HG03108 (cell line): ENCODE measurements around the gene TBXT.
"Not testable (repeated sequence)": the region's sequence is repeated elsewhere in the genome, so short reads cannot be mapped to it uniquely, and the experiment has no call there.

ENCODE experiments used
- ATAC-seq: cut with Tn5 transposase; IDR thresholded peaks from one replicate; pipeline ENCODE4 v1.9.1; 2021; ENCODE audit warnings: moderate library complexity; ENCODE audit not compliant: unreplicated experiment

Gene TBXT

GRCh38 chr6:166173281-166173951, 5.8 kb upstream of the TBXT start:
- ATAC-seq: no peak

- no peak for ATAC-seq
These were observed 4.9 kb upstream of the TBXT start for GRCh38 chr6:166172546-166172945.

GRCh38 chr6:166169549-166170421, 2.1 kb upstream of the TBXT start:
- no peak for ATAC-seq

- no peak for ATAC-seq
These were observed 1.2 kb upstream of the TBXT start for GRCh38 chr6:166168616-166169548.

- no peak for ATAC-seq
These were observed 356 bp downstream of the TBXT start for GRCh38 chr6:166167258-166167731.

GRCh38 chr6:166166314-166167257, 1.1 kb downstream of the TBXT start:
- ATAC-seq: no peak

- ATAC-seq: no peak
These were observed 1.9 kb downstream of the TBXT start for GRCh38 chr6:166165558-166166313.

GRCh38 chr6:166162599-166163342, 4.9 kb downstream of the TBXT start:
- ATAC-seq: peak; percentile 67

GRCh38 chr6:166157930-166158617, 9.6 kb downstream of the TBXT start:
- no peak for ATAC-seq

- no peak for ATAC-seq
These were observed 10.7 kb downstream of the TBXT start for GRCh38 chr6:166156942-166157341.

- no peak for ATAC-seq
These were observed 13.7 kb downstream of the TBXT start for GRCh38 chr6:166153966-166154365.

- ATAC-seq: no peak
These were observed 15.0 kb downstream of the TBXT start for GRCh38 chr6:166152660-166153059.

- no peak for ATAC-seq
These were observed 15.9 kb downstream of the TBXT start for GRCh38 chr6:166151798-166152197.

- no peak for ATAC-seq
These were observed 21.9 kb downstream of the TBXT start for GRCh38 chr6:166145751-166146150.

- ATAC-seq: no peak
These were observed 24.6 kb downstream of the TBXT start for GRCh38 chr6:166143011-166143410.

GRCh38 chr6:166127624-166128472, 39.8 kb downstream of the TBXT start:
- ATAC-seq: no peak

GRCh38 chr6:166123115-166123514, 44.5 kb downstream of the TBXT start:
- not testable (repeated sequence) for ATAC-seq
